A549 (cell line): Measurements from ENCODE around the gene HOXD12. TPM values are rescaled to one million over a fixed set of nuclear protein-coding genes. Genes with fewer than 3 reads are reported as not detected.

Experiments
- ATAC-seq, 2 experiments: fragments of 200-7000 bp in 1 of 2; fragments of >200 bp in 1 of 2; cut with Nextera tagmentation in 1 of 2; cut with Tn5 transposase in 1 of 2; 3 replicates each; pipeline versions ENCODE4 v1.8.0 to v1.9.1; 2018 to 2020; ENCODE audit warnings: mild to moderate bottlenecking in 1 of 2, moderate library complexity in 1 of 2
- CTCF ChIA-PET: fragments of 300-600 bp; sonication (Branson Sonifier 250); formaldehyde crosslinking; extraction: SDS; loops from one replicate; lab custom pipeline; 2021; ENCODE audit warnings: antibody characterized with exemption, inconsistent platforms; lab: Yijun Ruan, JAX
- POLR2A ChIA-PET: fragments of 350-600 bp; formaldehyde crosslinking; extraction: SDS; loops from one replicate; lab custom pipeline; 2021; ENCODE audit warnings: antibody characterized with exemption, inconsistent platforms; lab: Yijun Ruan, JAX
- DNase-seq, 2 experiments: peaks; one replicate each; pipeline versions ENCODE4 v3.0.0 to v3.0.0-alpha.2; 2011 to 2016; ENCODE audit warnings: low read depth in 1 of 2, low spot score in 1 of 2
- FAIRE-seq: peaks from 2 replicates; lab custom pipeline; 2011; peaks lifted over from hg19 to GRCh38; lab: Jason Lieb, UNC
- H3K27ac ChIP-seq, 2 experiments: fragments of >200 bp; sonication (Bioruptor Twin); formaldehyde crosslinking; 3 replicates each; pipeline ENCODE4 v1.5.1; 2016 to 2017
- H3K4me1 ChIP-seq: fragments of >200 bp; sonication (Bioruptor Twin); formaldehyde crosslinking; 3 replicates; pipeline ENCODE4 v1.6.1; 2016
- H3K4me2 ChIP-seq: fragments of >200 bp; sonication (Bioruptor Twin); formaldehyde crosslinking; 3 replicates; pipeline ENCODE4 v1.6.1; 2016
- H3K4me3 ChIP-seq: fragments of >200 bp; sonication (Bioruptor Twin); formaldehyde crosslinking; 3 replicates; pipeline ENCODE4 v1.5.1; 2016
- H3K9me3 ChIP-seq: fragments of >200 bp; sonication (Bioruptor Twin); formaldehyde crosslinking; 3 replicates; pipeline ENCODE4 v1.6.1; 2016
- BCL3 ChIP-seq: fragments of >200 bp; sonication (Bioruptor Twin); formaldehyde crosslinking; IDR thresholded peaks from 3 replicates; pipeline ENCODE4 v1.6.1; 2016
- CBX8 ChIP-seq: fragments of 200-600 bp; sonication (generic); IDR thresholded peaks from 2 replicates; pipeline ENCODE4 v1.6.1; 2016
- CEBPB ChIP-seq, 2 experiments: fragments of >200 bp in 1 of 2; sonication (Bioruptor Twin) in 1 of 2; formaldehyde crosslinking in 1 of 2; IDR thresholded peaks; 2 replicates each; pipeline ENCODE4 v1.6.1; 2012 to 2016
- CHD2 ChIP-seq: fragments of 150-350 bp; IDR thresholded peaks from 2 replicates; pipeline ENCODE4 v1.6.1; 2014; ENCODE audit warnings: low read length; ENCODE audit not compliant: partially characterized antibody
- CHD4 ChIP-seq: fragments of 200-600 bp; sonication (generic); IDR thresholded peaks from 2 replicates; pipeline ENCODE4 v1.6.1; 2016; ENCODE audit warnings: antibody characterized with exemption, mild to moderate bottlenecking, borderline replicate concordance
- EHMT2 ChIP-seq: fragments of 200-600 bp; sonication (generic); IDR thresholded peaks from 2 replicates; pipeline ENCODE4 v1.6.1; 2016; ENCODE audit warnings: antibody characterized with exemption, low read depth, mild to moderate bottlenecking, moderate library complexity
- ELK1 ChIP-seq: fragments of 150-350 bp; IDR thresholded peaks from 2 replicates; pipeline ENCODE4 v1.6.1; 2014; ENCODE audit warnings: low read depth, mild to moderate bottlenecking, low read length
- ESRRA ChIP-seq: fragments of 150-350 bp; IDR thresholded peaks from 2 replicates; pipeline ENCODE4 v1.6.1; 2014; ENCODE audit warnings: mild to moderate bottlenecking, low read length, borderline replicate concordance
- FOSL2 ChIP-seq, 2 experiments: fragments of 450-650 bp in 1 of 2; fragments of >200 bp in 1 of 2; sonication (Bioruptor Twin) in 1 of 2; formaldehyde crosslinking; IDR thresholded peaks; 2 replicates each; pipeline versions ENCODE4 v1.5.0 to v1.6.1; 2016 to 2020; ENCODE audit warnings: mild to moderate bottlenecking in 1 of 2, moderate library complexity in 1 of 2
- GATA3 ChIP-seq: IDR thresholded peaks from 2 replicates; pipeline ENCODE4 v1.6.1; 2012; ENCODE audit warnings: borderline replicate concordance
- JUN ChIP-seq, 2 experiments: fragments of >200 bp; sonication (Bioruptor Twin); formaldehyde crosslinking; IDR thresholded peaks; 2 replicates in 1 of 2; 3 replicates in 1 of 2; pipeline ENCODE4 v1.6.1; 2016 to 2017
- JUNB ChIP-seq: fragments of >200 bp; sonication (Bioruptor Twin); formaldehyde crosslinking; IDR thresholded peaks from 2 replicates; pipeline ENCODE4 v1.6.1; 2016
- KDM5A ChIP-seq: fragments of 200-600 bp; sonication (generic); IDR thresholded peaks from 2 replicates; pipeline ENCODE4 v1.6.1; 2016; ENCODE audit warnings: antibody characterized with exemption, mild to moderate bottlenecking
- MAX ChIP-seq: IDR thresholded peaks from 2 replicates; pipeline ENCODE4 v1.6.1; 2012
- RCOR1 ChIP-seq: fragments of 150-350 bp; IDR thresholded peaks from 2 replicates; pipeline ENCODE4 v1.6.1; 2014; ENCODE audit warnings: antibody characterized with exemption, low read length, low read depth
- RFX5 ChIP-seq: fragments of 450-650 bp; IDR thresholded peaks from 2 replicates; pipeline ENCODE4 v1.7.1; 2014; ENCODE audit warnings: antibody characterized with exemption, mild to moderate bottlenecking, moderate library complexity
- RNF2 ChIP-seq: fragments of 200-600 bp; sonication (generic); IDR thresholded peaks from 2 replicates; pipeline ENCODE4 v1.6.1; 2016; ENCODE audit warnings: low read depth, mild to moderate bottlenecking, antibody characterized with exemption, moderate library complexity, borderline replicate concordance
- SMC3 ChIP-seq: fragments of >200 bp; sonication (Bioruptor Twin); formaldehyde crosslinking; IDR thresholded peaks from 3 replicates; pipeline ENCODE4 v1.6.1; 2018; ENCODE audit warnings: inconsistent platforms
- SREBF2 ChIP-seq: fragments of 450-650 bp; IDR thresholded peaks from 2 replicates; pipeline ENCODE4 v1.6.1; 2014; ENCODE audit warnings: mild to moderate bottlenecking, moderate library complexity
- TFCP2L1 ChIP-seq: fragments of 250-450 bp; sonication (Bioruptor Pico); IDR thresholded peaks from 2 replicates; pipeline ENCODE4 v1.5.0; 2021; ENCODE audit warnings: mild to moderate bottlenecking
- WGBS: methylation state at CpG from one replicate; pipeline ENCODE4 v1.1.6; 2017; ENCODE audit errors: missing lambda C conversion rate; 5-methylcytosine and 5-hydroxymethylcytosine counted together
- polyA plus RNA-seq, 4 experiments: library from polyadenylated mRNA; depleted of rRNA in 3 of 4; stranded (reverse); fragments of >200 nt; fragmentation: RNase III in 1 of 4; extraction: RNeasy Plus Mini Kit Qiagen cat#74134 plus additional on column Dnase treatment in 1 of 4; gene quantifications; 2 replicates in 3 of 4; 3 replicates in 1 of 4; pipeline ENCODE4 v1.2.3, GENCODE V29; 2011 to 2017
- TF ChIP-seq, protein P1 (sequence below): IDR thresholded peaks from 2 replicates; pipeline ENCODE4 v1.6.1; 2012; ENCODE audit warnings: low read depth, borderline replicate concordance
- TF ChIP-seq, protein P2 (sequence below): fragments of >200 bp; sonication (Bioruptor Twin); formaldehyde crosslinking; IDR thresholded peaks from 3 replicates; pipeline ENCODE4 v1.5.1; 2016
- TF ChIP-seq, protein P3 (sequence below): IDR thresholded peaks from 2 replicates; pipeline ENCODE4 v1.6.1; 2012

Gene HOXD12
- polyA plus RNA-seq, 2 of the 4 experiments (the other 2 are of a cell fraction), result not detected

- ATAC-seq (peak; percentile 32 to 39; a peak in 4 of 6 replicates), FAIRE-seq (no peak), DNase-seq (no peak)
- WGBS, result 53% methylated on average over 23 of the region's 53 CpGs
- ChIA-PET POLR2A (no interaction called here), CTCF (interaction anchor here (1.2 to 2.2 kb wide), 6 partner anchors 8 to 726 kb away, joined by 3 to 9 read pairs (median 4); no protein-coding TSS in a partner anchor)
- peak overlapping the region; percentile 67 for H3K4me2 ChIP-seq
- H3K9me3 ChIP-seq, result no peaks in the 10 kb centered on the region
- H3K4me3 ChIP-seq, result peak overlapping the region; percentile 46
- peaks cover 7% of the 10 kb centered on the region; the same call in 2 of the 3 replicates for H3K4me1 ChIP-seq
- H3K27ac ChIP-seq, result peak overlapping the region in 1 of 2 experiments; percentile 79; a peak in 3 of 6 replicates
- TF ChIP-seq MAX, result peak; percentile 75
- no peak for TF ChIP-seq JUN (IDR thresholded peaks at IDR 0.05)
- TF ChIP-seq, protein P1, sequence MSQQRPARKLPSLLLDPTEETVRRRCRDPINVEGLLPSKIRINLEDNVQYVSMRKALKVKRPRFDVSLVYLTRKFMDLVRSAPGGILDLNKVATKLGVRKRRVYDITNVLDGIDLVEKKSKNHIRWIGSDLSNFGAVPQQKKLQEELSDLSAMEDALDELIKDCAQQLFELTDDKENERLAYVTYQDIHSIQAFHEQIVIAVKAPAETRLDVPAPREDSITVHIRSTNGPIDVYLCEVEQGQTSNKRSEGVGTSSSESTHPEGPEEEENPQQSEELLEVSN, result peak; percentile 30; the same call in 1 of the 2 replicates
- TF ChIP-seq EHMT2, result no peak
- TF ChIP-seq, protein P2, sequence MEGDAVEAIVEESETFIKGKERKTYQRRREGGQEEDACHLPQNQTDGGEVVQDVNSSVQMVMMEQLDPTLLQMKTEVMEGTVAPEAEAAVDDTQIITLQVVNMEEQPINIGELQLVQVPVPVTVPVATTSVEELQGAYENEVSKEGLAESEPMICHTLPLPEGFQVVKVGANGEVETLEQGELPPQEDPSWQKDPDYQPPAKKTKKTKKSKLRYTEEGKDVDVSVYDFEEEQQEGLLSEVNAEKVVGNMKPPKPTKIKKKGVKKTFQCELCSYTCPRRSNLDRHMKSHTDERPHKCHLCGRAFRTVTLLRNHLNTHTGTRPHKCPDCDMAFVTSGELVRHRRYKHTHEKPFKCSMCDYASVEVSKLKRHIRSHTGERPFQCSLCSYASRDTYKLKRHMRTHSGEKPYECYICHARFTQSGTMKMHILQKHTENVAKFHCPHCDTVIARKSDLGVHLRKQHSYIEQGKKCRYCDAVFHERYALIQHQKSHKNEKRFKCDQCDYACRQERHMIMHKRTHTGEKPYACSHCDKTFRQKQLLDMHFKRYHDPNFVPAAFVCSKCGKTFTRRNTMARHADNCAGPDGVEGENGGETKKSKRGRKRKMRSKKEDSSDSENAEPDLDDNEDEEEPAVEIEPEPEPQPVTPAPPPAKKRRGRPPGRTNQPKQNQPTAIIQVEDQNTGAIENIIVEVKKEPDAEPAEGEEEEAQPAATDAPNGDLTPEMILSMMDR, result 0 out of 3 replicates have a peak, but pooled peaks have one; percentile 7
These were observed 6.3 kb upstream of the HOXD12 start for GRCh38 chr2:176093145-176093897.

- H3K4me3 ChIP-seq, result no peak overlapping the region
- 58% methylated on average over 8 of the region's 8 CpGs for WGBS
- CTCF ChIA-PET, result interaction anchor here (1.2 to 2.1 kb wide), 5 partner anchors 8 to 726 kb away, joined by 3 to 9 read pairs (median 3); no protein-coding TSS in a partner anchor
- peak overlapping the region; percentile 67; the same call in 1 of the 3 replicates for H3K4me2 ChIP-seq
- H3K27ac ChIP-seq, result no peak overlapping the region
- TF ChIP-seq BCL3 (no peak), TFCP2L1 (CRISPR knock-in tag) (no peak), GATA3 (no peak)
- H3K4me1 ChIP-seq, result peaks cover 7% of the 10 kb centered on the region; the same call in 2 of the 3 replicates
- POLR2A ChIA-PET, result no interaction called here
- H3K9me3 ChIP-seq, result no peaks in the 10 kb centered on the region
- DNase-seq (no peak), FAIRE-seq (no peak), ATAC-seq (no peak)
These were observed 5.7 kb upstream of the HOXD12 start for GRCh38 chr2:176093898-176094249.

DNA sequence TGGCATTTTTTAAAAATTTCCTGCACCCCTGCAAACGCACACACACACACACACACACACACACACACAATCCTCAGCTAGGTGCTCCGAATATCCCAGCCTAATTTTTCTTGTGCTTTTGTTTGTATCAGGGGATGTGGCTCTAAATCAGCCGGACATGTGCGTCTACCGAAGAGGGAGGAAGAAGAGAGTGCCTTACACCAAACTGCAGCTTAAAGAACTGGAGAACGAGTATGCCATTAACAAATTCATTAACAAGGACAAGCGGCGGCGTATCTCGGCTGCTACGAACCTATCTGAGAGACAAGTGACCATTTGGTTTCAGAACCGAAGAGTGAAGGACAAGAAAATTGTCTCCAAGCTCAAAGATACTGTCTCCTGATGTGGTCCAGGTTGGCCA, 5.2 kb upstream of the HOXD12 start:
- H3K27ac ChIP-seq, result no peak overlapping the region
- CTCF ChIA-PET, result interaction anchor here (0.6 to 4.2 kb wide), 7 partner anchors 9 to 727 kb away, joined by 3 to 48 read pairs (median 3); no protein-coding TSS in a partner anchor
- 76% methylated on average over 12 of the region's 12 CpGs for WGBS
- FAIRE-seq (no peak), DNase-seq (no peak), ATAC-seq (no peak)
- H3K4me2 ChIP-seq, result no peak overlapping the region
- POLR2A ChIA-PET, result no interaction called here
- no peaks in the 10 kb centered on the region for H3K9me3 ChIP-seq
- H3K4me1 ChIP-seq, result peaks cover 7% of the 10 kb centered on the region; the same call in 2 of the 3 replicates
- H3K4me3 ChIP-seq, result no peak overlapping the region
- no peak for TF ChIP-seq KDM5A
- TF ChIP-seq SREBF2, result no peak
- no peak for TF ChIP-seq RNF2
- TF ChIP-seq CBX8, result no peak
- TF ChIP-seq RCOR1, result no peak
- no peak for TF ChIP-seq ESRRA
- TF ChIP-seq SMC3, result no peak
- TF ChIP-seq CEBPB (IDR thresholded peaks at IDR 0.05), result no peak
- no peak for TF ChIP-seq TFCP2L1 (CRISPR knock-in tag)
- no peak for TF ChIP-seq CHD4
- no peak for TF ChIP-seq FOSL2 (IDR thresholded peaks at IDR 0.05)
- no peak for TF ChIP-seq FOSL2 (CRISPR knock-in tag; IDR thresholded peaks at IDR 0.05)
- TF ChIP-seq CHD2, result no peak
- TF ChIP-seq, protein P3, sequence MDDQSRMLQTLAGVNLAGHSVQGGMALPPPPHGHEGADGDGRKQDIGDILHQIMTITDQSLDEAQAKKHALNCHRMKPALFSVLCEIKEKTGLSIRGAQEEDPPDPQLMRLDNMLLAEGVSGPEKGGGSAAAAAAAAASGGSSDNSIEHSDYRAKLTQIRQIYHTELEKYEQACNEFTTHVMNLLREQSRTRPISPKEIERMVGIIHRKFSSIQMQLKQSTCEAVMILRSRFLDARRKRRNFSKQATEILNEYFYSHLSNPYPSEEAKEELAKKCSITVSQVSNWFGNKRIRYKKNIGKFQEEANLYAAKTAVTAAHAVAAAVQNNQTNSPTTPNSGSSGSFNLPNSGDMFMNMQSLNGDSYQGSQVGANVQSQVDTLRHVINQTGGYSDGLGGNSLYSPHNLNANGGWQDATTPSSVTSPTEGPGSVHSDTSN, result no peak
- no peak for TF ChIP-seq ELK1
- TF ChIP-seq BCL3, result no peak
- no peak for TF ChIP-seq RFX5
- TF ChIP-seq JUNB, result no peak
